Vagina (tissue), 2 donors: Measurements from ENCODE around the gene KRT2. TPM values are rescaled to one million over a fixed set of nuclear protein-coding genes. Genes with fewer than 3 reads are reported as not detected.

Experiments used
- DNase-seq, 2 donors: peaks; one replicate each; pipeline ENCODE4 v3.0.0-alpha.2; 2017; ENCODE audit errors: extremely low spot score in 2 of 2
- H3K27ac ChIP-seq: fragments of 200-600 bp; sonication (generic); one replicate; pipeline ENCODE4 v1.5.1; 2019
- H3K27me3 ChIP-seq: fragments of 200-600 bp; sonication (generic); one replicate; pipeline ENCODE4 v1.5.1; 2019
- H3K36me3 ChIP-seq, 2 donors: fragments of 200-600 bp; sonication (generic); one replicate each; pipeline ENCODE4 v1.5.1; 2017 to 2019
- H3K4me1 ChIP-seq: fragments of 200-600 bp; sonication (generic); one replicate; pipeline ENCODE4 v1.5.1; 2019
- H3K4me3 ChIP-seq, 2 donors: fragments of 200-600 bp; sonication (generic); 1 replicate in 1 of 2; 2 replicates in 1 of 2; pipeline ENCODE4 v1.5.1; 2016 to 2019
- H3K9me3 ChIP-seq: fragments of 200-600 bp; sonication (generic); one replicate; pipeline ENCODE4 v1.5.1; 2019
- CTCF ChIP-seq, 3 experiments: fragments of 450-650 bp in 2 of 3; fragments of 200-600 bp in 1 of 3; sonication (generic) in 1 of 3; IDR thresholded peaks; one replicate each; pipeline ENCODE4 v1.5.1; 2017 to 2019; ENCODE audit warnings: antibody characterized with exemption in 3 of 3, mild to moderate bottlenecking in 2 of 3, moderate library complexity in 2 of 3
- POLR2A ChIP-seq, 2 donors: fragments of 450-650 bp; IDR thresholded peaks; one replicate each; pipeline ENCODE4 v1.6.1; 2017; ENCODE audit warnings: antibody characterized with exemption in 2 of 2, mild to moderate bottlenecking in 2 of 2, moderate library complexity in 2 of 2
- POLR2AphosphoS5 ChIP-seq, 2 donors: sonication (generic); formaldehyde crosslinking; IDR thresholded peaks; one replicate each; pipeline ENCODE4 v1.9.0; 2017; ENCODE audit warnings: antibody characterized with exemption in 2 of 2, mild to moderate bottlenecking in 2 of 2, low read depth in 1 of 2; ENCODE audit not compliant: insufficient read depth in 1 of 2
- intact Hi-C: fragments of 100-400 bp; cut with DNase I; formaldehyde crosslinking; loops from one replicate; pipeline ENCODE4 v1.15.1; 2023
- total RNA-seq: library from RNA; depleted of rRNA; stranded (reverse); fragments of >200 nt; gene quantifications from one replicate; pipeline ENCODE4 v1.2.3, GENCODE V29; 2016

KRT2 gene
- total RNA-seq, 1 donor from 2014 or later = 2.0 TPM

GRCh38 chr12:52682938-52683574 lies 31.0 kb upstream of the KRT2 start:
- H3K27ac ChIP-seq = no peak overlapping the region

GRCh38 chr12:52682381-52682660 lies 30.3 kb upstream of the KRT2 start:
- Histone ChIP-seq H3K4me3 (no peak overlapping the region), H3K27ac (no peak overlapping the region), H3K36me3 (no peaks in the 10 kb centered on the region), H3K9me3 (no peaks in the 10 kb centered on the region), H3K4me1 (peaks cover 7% of the 10 kb centered on the region), H3K27me3 (no peaks in the 10 kb centered on the region)
- intact Hi-C loops = no loop called here
- DNase-seq = no peak
- TF ChIP-seq POLR2A (IDR thresholded peaks at IDR 0.05) (no peak), POLR2AphosphoS5 (IDR thresholded peaks at IDR 0.05; ENCODE audit: insufficient read depth in 1 of 2, low read depth in 1 of 2) (no peak), CTCF (IDR thresholded peaks at IDR 0.05) (no peak)

More at GRCh38 chr12:52682938-52683574, 31.0 kb upstream of the KRT2 start:
- TF ChIP-seq POLR2AphosphoS5 (IDR thresholded peaks at IDR 0.05; ENCODE audit: insufficient read depth in 1 of 2, low read depth in 1 of 2) = no peak
- no peak for TF ChIP-seq POLR2A (IDR thresholded peaks at IDR 0.05)
- no peak for TF ChIP-seq CTCF (IDR thresholded peaks at IDR 0.05)
- intact Hi-C loops = no loop called here
- Histone ChIP-seq H3K9me3 (no peaks in the 10 kb centered on the region), H3K4me3 (no peak overlapping the region), H3K36me3 (no peaks in the 10 kb centered on the region), H3K27me3 (no peaks in the 10 kb centered on the region), H3K4me1 (peaks cover 7% of the 10 kb centered on the region)
- DNase-seq = no peak

GRCh38 chr12:52681526-52682380 lies 29.7 kb upstream of the KRT2 start:
- TF ChIP-seq POLR2A (IDR thresholded peaks at IDR 0.05) = no peak
- no peak for TF ChIP-seq POLR2AphosphoS5 (IDR thresholded peaks at IDR 0.05; ENCODE audit: insufficient read depth in 1 of 2, low read depth in 1 of 2)
- no peak for TF ChIP-seq CTCF (IDR thresholded peaks at IDR 0.05)
- H3K4me3 ChIP-seq = no peak overlapping the region
- H3K27me3 ChIP-seq = no peaks in the 10 kb centered on the region
- intact Hi-C loops = no loop called here
- H3K27ac ChIP-seq = no peak overlapping the region
- no peak for DNase-seq
- peaks cover 7% of the 10 kb centered on the region for H3K4me1 ChIP-seq
- H3K9me3 ChIP-seq = no peaks in the 10 kb centered on the region
- no peaks in the 10 kb centered on the region for H3K36me3 ChIP-seq

GRCh38 chr12:52680363-52680762 lies 28.4 kb upstream of the KRT2 start, which contains the start of gene KRT1:
Gene KRT1 (minus strand): TSS chr12:52680407. CDS start chr12:52680348, 59 bp downstream.
- intact Hi-C loops = no loop called here
- no peak for DNase-seq
- H3K27me3 ChIP-seq = no peaks in the 10 kb centered on the region
- H3K27ac ChIP-seq = no peak within 1 kb of the TSS
- peaks cover 7% of the 10 kb centered on the region for H3K4me1 ChIP-seq
- TF ChIP-seq POLR2A (IDR thresholded peaks at IDR 0.05) (no peak), CTCF (IDR thresholded peaks at IDR 0.05) (no peak), POLR2AphosphoS5 (IDR thresholded peaks at IDR 0.05; ENCODE audit: insufficient read depth in 1 of 2, low read depth in 1 of 2) (no peak)
- peak within 1 kb of the TSS in 1 of 2 donors; percentile 9 for H3K4me3 ChIP-seq
- H3K36me3 ChIP-seq = no peaks in the 10 kb centered on the region
- no peaks in the 10 kb centered on the region for H3K9me3 ChIP-seq

GRCh38 chr12:52679875-52680274 lies 27.9 kb upstream of the KRT2 start:
- H3K4me3 ChIP-seq = peak overlapping the region in 1 of 2 donors; percentile 9
- no peaks in the 10 kb centered on the region for H3K27me3 ChIP-seq
- H3K36me3 ChIP-seq = no peaks in the 10 kb centered on the region
- H3K9me3 ChIP-seq = no peaks in the 10 kb centered on the region
- intact Hi-C loops = no loop called here
- DNase-seq = no peak
- H3K27ac ChIP-seq = no peak overlapping the region
- peaks cover 7% of the 10 kb centered on the region for H3K4me1 ChIP-seq
- no peak for TF ChIP-seq POLR2A (IDR thresholded peaks at IDR 0.05)
- TF ChIP-seq POLR2AphosphoS5 (IDR thresholded peaks at IDR 0.05; ENCODE audit: insufficient read depth in 1 of 2, low read depth in 1 of 2) = no peak
- no peak for TF ChIP-seq CTCF (IDR thresholded peaks at IDR 0.05)
